ES-I3 (cell line): ENCODE measurements around the gene DCTN1.

Experiments used
- H3K36me3 ChIP-seq: 2 replicates; pipeline ENCODE4 v1.6.1; 2013; ENCODE audit warnings: mild to moderate bottlenecking, low read length, control low read depth, moderate library complexity; ENCODE audit not compliant: insufficient read depth
- H3K4me1 ChIP-seq: 2 replicates; pipeline ENCODE4 v1.6.1; 2013; ENCODE audit warnings: mild to moderate bottlenecking, control low read depth, low read length; ENCODE audit not compliant: insufficient read depth
- H3K9ac ChIP-seq: 2 replicates; pipeline ENCODE4 v1.6.1; 2013; ENCODE audit warnings: low read depth, mild to moderate bottlenecking, low read length, moderate library complexity
- H3K9me3 ChIP-seq: 2 replicates; pipeline ENCODE4 v1.6.1; 2013; ENCODE audit warnings: mild to moderate bottlenecking, low read length, moderate library complexity; ENCODE audit not compliant: control insufficient read depth, insufficient read depth

Gene DCTN1

DNA sequence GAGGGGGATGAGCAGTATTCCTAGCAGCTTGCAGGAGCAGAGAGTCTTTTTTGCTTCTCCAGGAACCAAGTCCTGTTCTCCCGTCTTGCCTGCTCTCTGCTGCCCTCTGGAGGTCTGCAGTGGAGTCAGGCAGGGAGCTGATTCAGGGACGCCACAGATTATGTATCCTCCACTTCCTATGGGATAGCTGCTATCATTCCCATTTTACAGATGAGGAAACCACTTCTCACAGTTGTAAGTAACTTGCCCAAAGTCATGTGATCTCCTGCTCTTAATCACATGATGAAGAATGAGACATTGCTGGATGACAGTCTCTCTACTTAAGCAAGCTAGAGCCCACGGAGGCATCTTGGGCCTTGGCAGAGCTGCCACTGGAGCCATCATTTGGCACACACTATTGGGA lies 45.2 kb downstream of the DCTN1 start:
- no peaks in the 10 kb centered on the region for H3K4me1 ChIP-seq
- H3K9me3 ChIP-seq, result no peaks in the 10 kb centered on the region
- peaks cover 1% of the 10 kb centered on the region; the same call in 1 of the 2 replicates for H3K36me3 ChIP-seq
- no peak overlapping the region for H3K9ac ChIP-seq

DNA sequence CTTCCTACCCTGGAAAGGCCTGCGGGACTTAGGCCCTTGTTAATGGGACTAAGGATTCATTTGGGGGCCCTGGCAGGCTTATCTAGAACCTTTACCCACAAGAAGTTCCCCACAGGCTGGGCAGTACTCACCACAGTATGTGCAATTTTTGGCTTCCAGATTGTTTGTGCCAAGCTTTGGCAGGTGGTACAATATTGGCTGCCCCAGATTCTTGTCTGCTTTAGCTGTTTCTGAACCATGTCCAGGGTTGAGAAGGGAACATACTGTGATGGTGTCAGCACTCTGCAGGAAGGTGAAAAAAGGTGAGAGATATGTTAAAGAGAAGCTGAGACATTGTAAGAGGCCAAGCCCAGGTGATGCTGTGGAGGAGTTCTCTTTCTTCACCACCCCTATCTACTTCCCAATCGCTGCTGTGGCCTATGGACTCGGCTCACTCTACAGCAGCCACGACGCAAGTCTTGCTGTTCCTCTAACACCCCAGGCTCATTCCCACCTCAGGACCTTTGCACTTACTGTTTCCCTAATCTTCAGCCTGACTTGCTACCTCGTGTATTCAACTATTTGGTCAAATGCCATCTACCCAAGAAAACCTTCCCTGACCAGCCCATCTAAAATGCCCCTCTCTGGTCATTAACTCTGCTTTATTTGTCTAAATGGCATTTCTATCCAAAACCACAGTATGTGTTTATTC lies 46.1 kb downstream of the DCTN1 start:
- Histone ChIP-seq H3K36me3 (peaks cover 3% of the 10 kb centered on the region; the same call in 1 of the 2 replicates), H3K9me3 (no peaks in the 10 kb centered on the region), H3K9ac (no peak overlapping the region), H3K4me1 (no peaks in the 10 kb centered on the region)

DNA sequence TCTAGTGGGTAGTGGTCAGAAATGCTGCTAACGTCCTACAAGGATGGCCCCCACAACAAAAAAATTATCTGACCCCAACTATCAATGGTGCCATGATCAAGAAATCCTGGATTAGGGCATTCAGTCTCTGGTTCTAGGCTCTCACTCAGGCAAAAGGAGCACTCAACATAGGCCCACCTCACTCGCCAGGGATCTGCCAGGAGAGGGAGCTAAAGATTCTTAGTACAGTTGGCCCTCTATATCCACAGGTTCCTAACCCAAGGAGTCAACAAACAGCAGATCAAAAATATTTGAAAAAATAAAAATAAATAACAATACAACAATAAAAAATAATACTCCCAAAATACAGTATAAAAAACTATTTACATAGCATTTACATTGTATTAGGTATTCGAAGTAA lies 46.9 kb downstream of the DCTN1 start:
- Histone ChIP-seq H3K36me3 (peaks cover 3% of the 10 kb centered on the region; the same call in 1 of the 2 replicates), H3K9me3 (no peaks in the 10 kb centered on the region), H3K4me1 (no peaks in the 10 kb centered on the region), H3K9ac (no peak overlapping the region)

GRCh38 chr2:74332550-74333174 lies 47.4 kb downstream of the DCTN1 start:
- Histone ChIP-seq H3K4me1 (no peaks in the 10 kb centered on the region), H3K9me3 (no peaks in the 10 kb centered on the region), H3K9ac (no peak overlapping the region), H3K36me3 (peaks cover 3% of the 10 kb centered on the region; the same call in 1 of the 2 replicates)

- peaks cover 5% of the 10 kb centered on the region for H3K36me3 ChIP-seq
- H3K9me3 ChIP-seq, result no peaks in the 10 kb centered on the region
- no peaks in the 10 kb centered on the region for H3K4me1 ChIP-seq
- no peak overlapping the region for H3K9ac ChIP-seq
These were observed 51.5 kb downstream of the DCTN1 start for GRCh38 chr2:74328573-74328972.

DNA sequence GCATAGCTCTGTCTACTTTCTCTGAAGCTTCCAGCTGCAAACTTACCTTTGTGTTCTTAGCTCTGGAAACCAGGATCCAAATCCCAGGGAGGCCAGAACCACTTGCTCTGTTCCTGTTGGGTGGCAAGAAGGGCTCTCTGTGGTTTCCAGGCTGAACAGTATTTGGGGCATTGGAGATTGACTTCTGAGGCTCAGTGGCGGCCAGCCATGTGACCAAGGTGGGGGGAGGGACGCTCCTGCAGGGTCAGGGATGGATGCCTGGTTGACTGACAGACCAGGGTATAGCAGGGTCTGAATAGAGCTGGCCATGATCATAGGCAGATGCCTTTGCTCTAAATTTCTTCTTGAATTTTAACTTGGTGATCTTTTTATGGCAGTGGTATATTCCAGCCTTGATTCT lies 52.0 kb downstream of the DCTN1 start:
- Histone ChIP-seq H3K9ac (no peak overlapping the region), H3K9me3 (no peaks in the 10 kb centered on the region)

GRCh38 chr2:74327627-74328026 lies 52.5 kb downstream of the DCTN1 start:
- Histone ChIP-seq H3K36me3 (peaks cover 5% of the 10 kb centered on the region), H3K9me3 (no peaks in the 10 kb centered on the region), H3K4me1 (no peaks in the 10 kb centered on the region), H3K9ac (no peak overlapping the region)

More for the DNA sequence above, 52.0 kb downstream of the DCTN1 start:
- Histone ChIP-seq H3K36me3 (peaks cover 5% of the 10 kb centered on the region), H3K4me1 (no peaks in the 10 kb centered on the region)

- H3K4me1 ChIP-seq, result no peaks in the 10 kb centered on the region
- H3K9ac ChIP-seq, result no peak overlapping the region
- peaks cover 5% of the 10 kb centered on the region for H3K36me3 ChIP-seq
- H3K9me3 ChIP-seq, result no peaks in the 10 kb centered on the region
These were observed 52.9 kb downstream of the DCTN1 start for GRCh38 chr2:74327199-74327598.

DNA sequence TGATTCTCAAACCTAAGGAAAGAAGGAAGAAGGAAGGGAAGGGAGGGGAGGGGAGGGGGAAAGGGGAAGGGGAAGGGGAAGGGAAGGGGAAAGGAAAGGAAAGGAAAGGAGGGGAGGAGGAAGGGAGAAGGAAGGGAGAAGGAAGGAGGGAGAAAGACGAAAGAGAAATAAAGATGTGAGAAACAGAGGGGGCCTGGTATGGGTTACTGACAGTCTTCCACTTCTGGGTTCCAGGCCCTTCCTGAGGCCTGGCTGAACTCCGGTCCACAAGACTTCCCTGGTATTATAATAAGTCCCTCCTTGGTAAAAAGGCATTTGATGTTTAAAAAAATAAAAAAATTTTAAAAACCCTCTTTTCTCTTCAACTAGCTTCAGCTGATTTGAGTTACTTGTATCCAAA lies 54.3 kb downstream of the DCTN1 start:
- Histone ChIP-seq H3K9ac (no peak overlapping the region), H3K4me1 (no peaks in the 10 kb centered on the region), H3K9me3 (no peaks in the 10 kb centered on the region), H3K36me3 (peaks cover 5% of the 10 kb centered on the region)

DNA sequence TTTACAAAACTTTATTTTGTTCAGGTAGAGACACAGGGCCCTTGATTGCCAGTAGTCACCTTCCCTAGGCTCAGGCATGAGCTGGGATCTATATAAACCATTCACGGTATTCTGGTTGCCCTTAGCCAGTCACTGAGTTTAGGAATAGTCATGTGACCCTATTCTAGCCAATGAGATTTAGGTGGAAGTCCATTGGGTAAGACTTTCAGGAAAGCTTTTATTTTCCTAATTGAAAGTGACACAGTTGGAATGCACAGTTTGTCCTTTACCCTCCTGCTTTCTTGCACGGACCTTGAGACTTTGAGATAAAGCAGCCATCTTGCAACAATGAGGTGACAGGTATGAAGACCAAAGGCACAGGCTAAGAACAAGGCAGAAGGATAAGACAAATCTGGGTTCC lies 58.4 kb downstream of the DCTN1 start:
- no peak overlapping the region for H3K9ac ChIP-seq
- H3K36me3 ChIP-seq, result peaks cover 2% of the 10 kb centered on the region; the same call in 1 of the 2 replicates
- H3K9me3 ChIP-seq, result no peaks in the 10 kb centered on the region
- peaks cover 7% of the 10 kb centered on the region for H3K4me1 ChIP-seq

DNA sequence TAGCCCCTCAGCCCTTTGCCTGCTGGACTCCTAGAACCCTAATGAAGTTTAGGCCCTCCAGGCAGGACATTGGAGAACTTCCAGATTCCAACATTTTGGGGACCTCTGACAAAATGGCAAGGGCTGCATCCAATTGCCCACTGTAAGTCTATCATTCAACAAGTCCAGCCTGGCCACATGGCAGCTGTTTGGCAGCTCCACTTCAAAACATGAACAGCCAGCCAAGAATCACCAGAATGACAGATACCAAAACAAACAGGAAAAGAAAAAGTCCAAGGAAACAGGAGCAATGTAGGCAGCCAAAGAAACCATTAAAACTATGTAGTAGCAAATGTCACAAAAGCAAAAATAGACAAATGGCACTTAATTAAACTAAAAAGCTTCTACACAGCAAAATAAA lies 62.4 kb downstream of the DCTN1 start:
- Histone ChIP-seq H3K9me3 (no peaks in the 10 kb centered on the region), H3K4me1 (peaks cover 11% of the 10 kb centered on the region), H3K9ac (no peak overlapping the region), H3K36me3 (no peaks in the 10 kb centered on the region)

GRCh38 chr2:74316627-74317295 lies 63.4 kb downstream of the DCTN1 start:
- no peaks in the 10 kb centered on the region for H3K36me3 ChIP-seq
- peak overlapping the region; percentile 5; the same call in 1 of the 2 replicates for H3K9ac ChIP-seq
- H3K9me3 ChIP-seq, result no peaks in the 10 kb centered on the region
- H3K4me1 ChIP-seq, result peaks cover 11% of the 10 kb centered on the region

DNA sequence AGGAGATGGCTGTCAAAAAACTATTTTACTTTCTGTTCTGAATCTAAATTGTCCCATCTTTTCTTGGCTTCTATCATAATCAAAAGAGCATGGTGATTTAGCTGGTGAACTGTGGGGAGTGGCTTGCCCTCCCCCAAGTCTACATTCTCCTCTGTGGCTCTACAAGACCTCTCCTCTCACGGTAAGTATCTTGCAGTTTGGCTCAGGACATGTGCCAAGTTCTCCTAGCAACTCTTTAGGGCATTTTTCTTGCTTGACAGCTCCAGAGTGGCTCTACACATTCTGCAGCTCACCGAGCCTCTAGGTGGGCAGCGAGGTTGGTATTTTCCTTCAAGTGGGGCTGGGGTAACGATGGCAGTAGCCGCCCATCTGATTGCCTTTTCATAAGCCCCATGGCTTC lies 66.0 kb downstream of the DCTN1 start:
- H3K4me1 ChIP-seq, result peaks cover 11% of the 10 kb centered on the region
- H3K9me3 ChIP-seq, result no peaks in the 10 kb centered on the region
- no peaks in the 10 kb centered on the region for H3K36me3 ChIP-seq
- H3K9ac ChIP-seq, result no peak overlapping the region

- no peaks in the 10 kb centered on the region for H3K9me3 ChIP-seq
- H3K36me3 ChIP-seq, result no peaks in the 10 kb centered on the region
- no peak overlapping the region for H3K9ac ChIP-seq
- peaks cover 11% of the 10 kb centered on the region for H3K4me1 ChIP-seq
These were observed 66.6 kb downstream of the DCTN1 start for GRCh38 chr2:74313497-74313896.

DNA sequence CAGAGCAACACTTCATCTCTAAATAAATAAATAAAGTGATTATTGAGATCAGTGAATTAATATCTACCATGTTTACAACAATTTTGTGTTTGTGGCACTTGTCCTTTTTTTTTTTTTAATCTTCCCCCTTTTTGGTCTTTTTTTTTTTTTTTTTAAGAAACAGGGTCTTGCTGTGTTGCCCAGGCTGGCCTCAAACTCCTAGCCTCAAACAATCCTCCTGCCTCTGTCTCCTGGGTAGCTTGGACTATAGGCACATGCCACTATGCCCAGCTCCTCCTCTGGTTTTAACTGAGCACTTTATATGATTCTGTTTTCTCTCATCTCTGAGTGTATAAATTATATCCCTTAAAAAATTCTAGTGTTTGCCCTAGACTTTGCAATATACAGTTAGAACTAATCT lies 67.2 kb downstream of the DCTN1 start:
- Histone ChIP-seq H3K9me3 (no peaks in the 10 kb centered on the region), H3K9ac (no peak overlapping the region), H3K36me3 (no peaks in the 10 kb centered on the region), H3K4me1 (peaks cover 11% of the 10 kb centered on the region)
